Measurements from ENCODE around the gene PJA2.

The PJA2 gene

DNA sequence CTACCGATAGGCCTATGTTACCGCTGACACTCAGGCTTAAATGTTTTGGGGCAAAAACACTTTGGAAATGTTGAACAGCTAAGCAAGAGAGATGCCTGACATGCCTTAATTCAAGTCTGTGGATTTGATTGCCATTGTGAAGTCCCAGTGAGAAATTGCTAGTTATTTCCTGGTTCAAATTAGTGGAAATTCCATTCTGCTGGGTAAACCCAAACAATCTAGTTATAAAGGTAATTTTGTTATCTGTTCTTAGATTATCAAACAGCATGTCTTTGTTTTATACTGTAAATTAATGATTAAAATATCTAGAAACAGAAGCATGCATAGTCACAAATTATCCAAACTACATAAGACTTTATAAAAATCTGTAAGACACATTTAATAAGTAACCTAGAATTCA lies 96.6 kb downstream of the PJA2 start:
- TF ChIP-seq, protein P1, sequence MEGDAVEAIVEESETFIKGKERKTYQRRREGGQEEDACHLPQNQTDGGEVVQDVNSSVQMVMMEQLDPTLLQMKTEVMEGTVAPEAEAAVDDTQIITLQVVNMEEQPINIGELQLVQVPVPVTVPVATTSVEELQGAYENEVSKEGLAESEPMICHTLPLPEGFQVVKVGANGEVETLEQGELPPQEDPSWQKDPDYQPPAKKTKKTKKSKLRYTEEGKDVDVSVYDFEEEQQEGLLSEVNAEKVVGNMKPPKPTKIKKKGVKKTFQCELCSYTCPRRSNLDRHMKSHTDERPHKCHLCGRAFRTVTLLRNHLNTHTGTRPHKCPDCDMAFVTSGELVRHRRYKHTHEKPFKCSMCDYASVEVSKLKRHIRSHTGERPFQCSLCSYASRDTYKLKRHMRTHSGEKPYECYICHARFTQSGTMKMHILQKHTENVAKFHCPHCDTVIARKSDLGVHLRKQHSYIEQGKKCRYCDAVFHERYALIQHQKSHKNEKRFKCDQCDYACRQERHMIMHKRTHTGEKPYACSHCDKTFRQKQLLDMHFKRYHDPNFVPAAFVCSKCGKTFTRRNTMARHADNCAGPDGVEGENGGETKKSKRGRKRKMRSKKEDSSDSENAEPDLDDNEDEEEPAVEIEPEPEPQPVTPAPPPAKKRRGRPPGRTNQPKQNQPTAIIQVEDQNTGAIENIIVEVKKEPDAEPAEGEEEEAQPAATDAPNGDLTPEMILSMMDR (IDR thresholded peaks at IDR 0.05; ENCODE audit: insufficient read depth, low read length, poor library complexity, severe bottlenecking): no peak
- H3K27me3 ChIP-seq (replicated peaks; ENCODE audit: control insufficient read depth, insufficient read depth, low read length): no peaks in the 10 kb centered on the region
- H3K36me3 ChIP-seq (ENCODE audit: control insufficient read depth, insufficient read depth, low read length): no peaks in the 10 kb centered on the region; the same call in 1 of the 2 replicates
- H3K4me3 ChIP-seq (replicated peaks; ENCODE audit: low read depth, low read length): no peak overlapping the region
- DNase-seq (ENCODE audit: extremely low read depth, insufficient read length): no peak

DNA sequence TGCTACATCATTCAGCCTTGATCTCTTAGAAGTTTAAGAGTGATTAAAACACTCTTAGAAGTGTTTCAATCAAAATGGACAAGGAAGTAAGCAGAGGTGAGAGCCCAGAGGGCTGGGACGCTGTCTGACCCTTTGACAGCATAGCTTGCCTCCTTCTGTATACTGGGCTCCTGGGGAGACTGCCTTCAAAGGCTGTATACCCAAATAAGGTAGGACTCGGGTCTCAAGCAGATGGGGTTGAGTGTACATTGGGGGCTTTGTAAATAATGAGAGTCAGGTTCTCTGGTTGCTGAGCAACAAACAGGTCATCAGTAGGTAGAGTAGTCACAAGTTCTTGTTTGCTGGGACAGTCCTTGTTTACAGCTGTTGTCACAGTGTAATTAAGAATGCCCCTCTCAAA lies 97.1 kb downstream of the PJA2 start:
- H3K4me3 ChIP-seq (replicated peaks; ENCODE audit: low read depth, low read length): no peak overlapping the region
- TF ChIP-seq, protein P1 (IDR thresholded peaks at IDR 0.05; ENCODE audit: insufficient read depth, low read length, poor library complexity, severe bottlenecking): no peak
- H3K36me3 ChIP-seq (ENCODE audit: control insufficient read depth, insufficient read depth, low read length): no peaks in the 10 kb centered on the region; the same call in 1 of the 2 replicates
- no peak for DNase-seq (ENCODE audit: extremely low read depth, insufficient read length)
- H3K27me3 ChIP-seq (replicated peaks; ENCODE audit: control insufficient read depth, insufficient read depth, low read length): no peaks in the 10 kb centered on the region

DNA sequence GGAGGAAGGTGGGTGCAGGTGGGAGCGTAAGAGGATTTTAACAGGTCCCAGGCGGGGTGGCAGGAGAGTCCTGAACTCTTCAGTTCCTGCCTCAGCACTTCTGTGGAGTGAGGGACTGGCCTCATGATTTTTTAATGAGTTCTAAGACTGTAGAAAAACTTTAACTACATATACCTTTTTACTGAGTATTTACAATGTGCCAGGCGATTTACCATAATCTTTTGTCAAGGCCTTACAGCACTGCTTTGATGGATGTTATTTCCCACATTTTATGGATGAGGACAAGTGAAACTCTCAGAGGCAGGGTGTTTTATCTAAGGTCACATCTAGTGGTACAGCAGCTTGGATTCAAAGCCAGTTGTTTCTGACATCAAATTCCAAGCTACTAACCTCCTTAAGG lies 99.5 kb downstream of the PJA2 start:
- TF ChIP-seq, protein P1 (IDR thresholded peaks at IDR 0.05; ENCODE audit: insufficient read depth, low read length, poor library complexity, severe bottlenecking): no peak
- Histone ChIP-seq H3K4me3 (replicated peaks; ENCODE audit: low read depth, low read length) (no peak overlapping the region), H3K27me3 (replicated peaks; ENCODE audit: control insufficient read depth, insufficient read depth, low read length) (no peaks in the 10 kb centered on the region), H3K36me3 (ENCODE audit: control insufficient read depth, insufficient read depth, low read length) (no peaks in the 10 kb centered on the region; the same call in 1 of the 2 replicates)
- no peak for DNase-seq (ENCODE audit: extremely low read depth, insufficient read length)

DNA sequence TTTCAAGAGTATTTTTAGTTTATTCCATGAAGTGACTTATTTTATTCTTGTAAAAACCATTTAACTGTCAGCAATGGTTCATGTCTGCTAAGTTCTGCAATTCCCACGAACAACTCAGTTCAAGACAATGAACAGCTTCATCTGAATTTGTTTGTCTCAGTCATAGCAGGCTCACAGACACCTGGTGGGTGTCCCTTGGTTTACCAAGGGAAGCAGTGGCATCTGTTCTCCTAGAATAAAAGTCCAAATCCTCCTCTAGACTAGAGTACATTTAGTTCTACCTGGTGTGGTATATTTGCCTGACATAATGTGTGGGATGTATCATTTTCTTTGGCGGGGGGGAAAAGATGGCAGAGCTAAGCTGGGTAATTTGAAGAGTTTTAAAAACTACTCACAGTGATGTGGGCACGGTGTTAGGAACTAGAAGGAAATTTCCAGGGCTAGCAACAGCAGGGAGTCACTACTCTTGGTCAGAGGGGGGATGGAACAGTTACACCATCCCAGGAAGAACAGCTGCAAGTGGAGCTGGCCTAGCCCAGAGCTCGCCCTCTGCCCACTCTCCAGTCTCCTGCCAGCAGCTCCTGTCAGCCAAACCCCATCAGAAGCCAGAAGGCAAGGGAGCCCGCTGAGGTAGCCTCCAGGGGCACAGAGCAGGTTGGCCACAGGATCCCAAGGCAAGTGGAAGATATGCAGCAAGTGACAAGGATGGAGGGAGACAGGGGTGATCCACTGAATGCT lies 100.3 kb downstream of the PJA2 start:
- no peak overlapping the region for H3K4me3 ChIP-seq (replicated peaks; ENCODE audit: low read depth, low read length)
- TF ChIP-seq, protein P1 (IDR thresholded peaks at IDR 0.05; ENCODE audit: insufficient read depth, low read length, poor library complexity, severe bottlenecking): no peak
- no peak for DNase-seq (ENCODE audit: extremely low read depth, insufficient read length)
- no peaks in the 10 kb centered on the region; the same call in 1 of the 2 replicates for H3K36me3 ChIP-seq (ENCODE audit: control insufficient read depth, insufficient read depth, low read length)
- no peaks in the 10 kb centered on the region for H3K27me3 ChIP-seq (replicated peaks; ENCODE audit: control insufficient read depth, insufficient read depth, low read length)

DNA sequence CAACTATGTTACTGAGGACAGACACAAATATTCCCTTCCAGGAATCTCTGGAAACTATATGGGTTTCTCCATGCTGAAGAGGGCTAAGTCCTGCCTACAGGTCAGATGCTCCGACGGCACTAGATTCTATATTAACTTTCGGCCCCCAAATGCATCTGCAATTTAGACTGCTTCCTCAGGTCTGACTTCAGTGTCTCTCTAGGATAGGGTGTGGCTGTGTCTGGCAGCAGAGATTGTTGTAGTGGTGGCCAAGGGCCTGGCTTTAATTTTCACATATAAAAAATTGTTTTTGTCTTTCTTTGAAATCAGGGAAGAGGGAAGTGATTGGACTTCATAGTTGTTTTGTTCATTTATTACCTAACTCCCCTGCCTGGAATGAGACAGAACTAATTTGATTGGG lies 101.8 kb downstream of the PJA2 start:
- TF ChIP-seq, protein P1 (IDR thresholded peaks at IDR 0.05; ENCODE audit: insufficient read depth, low read length, poor library complexity, severe bottlenecking): no peak
- H3K27me3 ChIP-seq (replicated peaks; ENCODE audit: control insufficient read depth, insufficient read depth, low read length): no peaks in the 10 kb centered on the region
- no peaks in the 10 kb centered on the region for H3K36me3 ChIP-seq (ENCODE audit: control insufficient read depth, insufficient read depth, low read length)
- no peak overlapping the region for H3K4me3 ChIP-seq (replicated peaks; ENCODE audit: low read depth, low read length)
- no peak for DNase-seq (ENCODE audit: extremely low read depth, insufficient read length)
